Adrenal gland (tissue), 5 donors: ENCODE measurements around the gene TRAPPC14.

Experiments used
- POLR2A ChIP-seq, 2 donors: fragments of 450-650 bp; IDR thresholded peaks; one replicate each; pipeline ENCODE4 v1.6.1; 2017; ENCODE audit warnings: antibody characterized with exemption in 2 of 2, mild to moderate bottlenecking in 2 of 2, moderate library complexity in 1 of 2
- TF ChIP-seq, protein P1 (sequence below), 6 experiments: fragments of 450-650 bp in 4 of 6; fragments of 200-600 bp in 2 of 6; sonication (generic) in 1 of 6; IDR thresholded peaks; 1 replicate in 5 of 6; 2 replicates in 1 of 6; pipeline versions ENCODE4 v1.5.1 to v1.8.0; 2016 to 2021; ENCODE audit warnings: antibody characterized with exemption in 6 of 6, mild to moderate bottlenecking in 2 of 6, moderate library complexity in 1 of 6
- donor health status: DM: no; HTN: no; CAD: no.

DNA sequence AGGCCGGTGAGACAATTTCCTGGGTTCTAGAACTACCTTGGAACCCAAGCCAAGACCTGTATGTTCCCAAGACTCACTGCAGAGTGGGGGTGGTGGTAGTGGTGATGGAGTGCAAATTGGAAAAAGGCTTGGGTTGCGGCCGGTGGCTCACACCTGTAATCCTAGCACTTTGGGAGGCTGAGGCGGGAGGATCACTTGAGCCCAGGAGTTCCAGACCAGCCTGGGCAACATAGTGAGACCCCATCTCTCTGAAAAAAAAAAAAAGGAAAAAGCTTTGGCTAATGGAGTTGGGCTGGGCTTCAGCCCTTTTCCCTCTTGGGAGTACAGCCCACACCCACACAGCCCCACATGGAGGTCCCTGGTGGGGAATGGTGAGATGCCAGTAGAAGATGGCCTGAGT is 53.0 kb downstream of the TRAPPC14 start:
- TF ChIP-seq, protein P1, sequence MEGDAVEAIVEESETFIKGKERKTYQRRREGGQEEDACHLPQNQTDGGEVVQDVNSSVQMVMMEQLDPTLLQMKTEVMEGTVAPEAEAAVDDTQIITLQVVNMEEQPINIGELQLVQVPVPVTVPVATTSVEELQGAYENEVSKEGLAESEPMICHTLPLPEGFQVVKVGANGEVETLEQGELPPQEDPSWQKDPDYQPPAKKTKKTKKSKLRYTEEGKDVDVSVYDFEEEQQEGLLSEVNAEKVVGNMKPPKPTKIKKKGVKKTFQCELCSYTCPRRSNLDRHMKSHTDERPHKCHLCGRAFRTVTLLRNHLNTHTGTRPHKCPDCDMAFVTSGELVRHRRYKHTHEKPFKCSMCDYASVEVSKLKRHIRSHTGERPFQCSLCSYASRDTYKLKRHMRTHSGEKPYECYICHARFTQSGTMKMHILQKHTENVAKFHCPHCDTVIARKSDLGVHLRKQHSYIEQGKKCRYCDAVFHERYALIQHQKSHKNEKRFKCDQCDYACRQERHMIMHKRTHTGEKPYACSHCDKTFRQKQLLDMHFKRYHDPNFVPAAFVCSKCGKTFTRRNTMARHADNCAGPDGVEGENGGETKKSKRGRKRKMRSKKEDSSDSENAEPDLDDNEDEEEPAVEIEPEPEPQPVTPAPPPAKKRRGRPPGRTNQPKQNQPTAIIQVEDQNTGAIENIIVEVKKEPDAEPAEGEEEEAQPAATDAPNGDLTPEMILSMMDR (IDR thresholded peaks at IDR 0.05): no peak
- TF ChIP-seq POLR2A (IDR thresholded peaks at IDR 0.05): no peak
